Sigmoid colon (tissue), 4 donors: ENCODE data around the gene ACBD6.

ENCODE experiments used
- CTCF ChIP-seq, 4 experiments: fragments of 450-650 bp in 3 of 4; fragments of 200-600 bp in 1 of 4; IDR thresholded peaks; one replicate each; pipeline ENCODE4 v1.5.1; 2016 to 2019; ENCODE audit warnings: antibody characterized with exemption in 4 of 4, mild to moderate bottlenecking in 3 of 4, moderate library complexity in 2 of 4
- EP300 ChIP-seq, 4 donors: sonication (generic); formaldehyde crosslinking; IDR thresholded peaks; one replicate each; pipeline ENCODE4 v1.6.1; 2017; ENCODE audit warnings: antibody characterized with exemption in 4 of 4
- POLR2AphosphoS5 ChIP-seq, 4 donors: sonication (generic); formaldehyde crosslinking; IDR thresholded peaks; one replicate each; pipeline ENCODE4 v1.6.1; 2017; ENCODE audit warnings: antibody characterized with exemption in 4 of 4

- TF ChIP-seq POLR2AphosphoS5 (IDR thresholded peaks at IDR 0.05) (no peak), CTCF (IDR thresholded peaks at IDR 0.05) (no peak), EP300 (IDR thresholded peaks at IDR 0.05) (no peak)
These were observed 222.7 kb downstream of the ACBD6 start for GRCh38 chr1:180279651-180280050.
